ENCODE data around the gene NRG3.

DNA sequence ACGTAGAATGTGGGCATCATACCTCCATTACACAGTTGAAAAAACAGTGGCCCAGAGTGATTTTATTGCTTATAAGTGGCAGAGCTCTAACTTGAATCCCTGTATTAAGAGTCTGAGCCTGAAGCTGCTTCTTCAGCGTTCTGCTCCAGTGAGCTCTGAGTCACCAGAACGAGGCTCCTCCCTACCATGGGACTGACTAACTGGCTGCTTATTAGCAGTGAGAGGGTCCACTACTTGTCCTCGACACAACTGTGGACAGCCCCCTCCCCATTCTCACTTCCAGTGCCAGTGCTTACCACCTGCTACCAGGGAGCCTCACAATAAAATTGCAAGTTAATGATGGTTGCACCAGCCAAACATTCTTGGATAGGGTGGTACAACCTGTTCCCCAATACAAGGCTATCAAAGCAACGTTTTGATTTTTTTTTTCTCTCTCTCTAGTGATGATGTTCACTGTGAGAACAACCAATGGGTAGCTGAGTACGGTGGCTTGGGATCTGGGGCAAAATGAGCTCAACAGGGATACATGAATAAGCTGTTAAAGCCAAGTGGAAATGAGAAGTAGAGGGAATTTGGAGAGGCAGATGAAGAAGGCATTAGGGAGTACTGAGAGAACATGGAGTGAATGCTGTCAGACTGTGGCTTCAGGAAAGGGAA, 2.7 kb upstream of the NRG3 start:
- TF ChIP-seq, protein P1, sequence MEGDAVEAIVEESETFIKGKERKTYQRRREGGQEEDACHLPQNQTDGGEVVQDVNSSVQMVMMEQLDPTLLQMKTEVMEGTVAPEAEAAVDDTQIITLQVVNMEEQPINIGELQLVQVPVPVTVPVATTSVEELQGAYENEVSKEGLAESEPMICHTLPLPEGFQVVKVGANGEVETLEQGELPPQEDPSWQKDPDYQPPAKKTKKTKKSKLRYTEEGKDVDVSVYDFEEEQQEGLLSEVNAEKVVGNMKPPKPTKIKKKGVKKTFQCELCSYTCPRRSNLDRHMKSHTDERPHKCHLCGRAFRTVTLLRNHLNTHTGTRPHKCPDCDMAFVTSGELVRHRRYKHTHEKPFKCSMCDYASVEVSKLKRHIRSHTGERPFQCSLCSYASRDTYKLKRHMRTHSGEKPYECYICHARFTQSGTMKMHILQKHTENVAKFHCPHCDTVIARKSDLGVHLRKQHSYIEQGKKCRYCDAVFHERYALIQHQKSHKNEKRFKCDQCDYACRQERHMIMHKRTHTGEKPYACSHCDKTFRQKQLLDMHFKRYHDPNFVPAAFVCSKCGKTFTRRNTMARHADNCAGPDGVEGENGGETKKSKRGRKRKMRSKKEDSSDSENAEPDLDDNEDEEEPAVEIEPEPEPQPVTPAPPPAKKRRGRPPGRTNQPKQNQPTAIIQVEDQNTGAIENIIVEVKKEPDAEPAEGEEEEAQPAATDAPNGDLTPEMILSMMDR (IDR thresholded peaks at IDR 0.05), result no peak
- no peak for TF ChIP-seq POLR2A (IDR thresholded peaks at IDR 0.05)
- no peak for TF ChIP-seq EP300 (IDR thresholded peaks at IDR 0.05)
- TF ChIP-seq POLR2AphosphoS5 (IDR thresholded peaks at IDR 0.05), result no peak

All from upper lobe of left lung (tissue), 4 donors.